GM23338 (cell line): ENCODE results near the gene PDE4B. TPM values are rescaled to one million over a fixed set of nuclear protein-coding genes. Genes with fewer than 3 reads are reported as not detected.
"Not testable (repeated sequence)": the region's sequence is repeated elsewhere in the genome, so short reads cannot be mapped to it uniquely, and the experiment has no call there.

Source experiments
- ATAC-seq: fragments of 200-7000 bp; cut with Tn5 transposase; 3 replicates; pipeline ENCODE4 v1.9.1; 2020
- DNase-seq: peaks from one replicate; pipeline ENCODE4 v3.0.0-alpha.2; 2015; ENCODE audit warnings: low spot score
- H2AFZ ChIP-seq: fragments of 200-600 bp; sonication (generic); 2 replicates; pipeline ENCODE4 v1.8.0; 2016; ENCODE audit warnings: antibody characterized with exemption, mild to moderate bottlenecking, moderate library complexity
- H3F3A ChIP-seq: fragments of 200-600 bp; sonication (generic); replicated peaks from 2 replicates; pipeline ENCODE4 v1.8.0; 2017; ENCODE audit warnings: antibody characterized with exemption, mixed run types, low read depth
- H3K27ac ChIP-seq: fragments of 200-600 bp; sonication (generic); 2 replicates; pipeline ENCODE4 v1.6.1; 2016; ENCODE audit warnings: low read depth
- H3K27me3 ChIP-seq: fragments of 200-600 bp; sonication (generic); 2 replicates; pipeline ENCODE4 v1.8.0; 2016; ENCODE audit warnings: mild to moderate bottlenecking, mixed run types, moderate library complexity; ENCODE audit not compliant: insufficient read depth
- H3K36me3 ChIP-seq: fragments of 200-600 bp; sonication (generic); 2 replicates; pipeline ENCODE4 v1.8.0; 2016; ENCODE audit warnings: mild to moderate bottlenecking; ENCODE audit not compliant: insufficient read depth
- H3K4me1 ChIP-seq: fragments of 200-600 bp; sonication (generic); 2 replicates; pipeline ENCODE4 v1.8.0; 2016; ENCODE audit warnings: mild to moderate bottlenecking, moderate library complexity; ENCODE audit not compliant: insufficient read depth
- H3K4me2 ChIP-seq: fragments of 200-600 bp; sonication (generic); 2 replicates; pipeline ENCODE4 v1.7.1; 2017; ENCODE audit warnings: mixed run types
- H3K4me3 ChIP-seq: fragments of 200-600 bp; sonication (generic); 2 replicates; pipeline ENCODE4 v1.6.1; 2016; ENCODE audit warnings: mixed run types
- H3K79me2 ChIP-seq: fragments of 200-600 bp; sonication (generic); replicated peaks from 2 replicates; pipeline ENCODE4 v1.8.0; 2017; ENCODE audit warnings: mild to moderate bottlenecking; ENCODE audit not compliant: insufficient read depth
- H3K9me2 ChIP-seq: fragments of 200-600 bp; sonication (generic); 2 replicates; pipeline ENCODE4 v1.8.0; 2017; ENCODE audit not compliant: insufficient read depth
- H4K20me1 ChIP-seq: fragments of 200-600 bp; sonication (generic); replicated peaks from 2 replicates; pipeline ENCODE4 v1.8.0; 2017; ENCODE audit warnings: mild to moderate bottlenecking; ENCODE audit not compliant: insufficient read depth
- H3K27ac Mint-ChIP-seq: 2 replicates; pipeline ENCODE4 v1.8.0; 2020; ENCODE audit warnings: inconsistent platforms, mild to moderate bottlenecking, moderate library complexity, mixed read lengths
- H3K27me3 Mint-ChIP-seq: 3 replicates; pipeline ENCODE4 v1.8.0; 2022; ENCODE audit warnings: low read depth, mild to moderate bottlenecking, moderate library complexity, mixed read lengths, inconsistent platforms; ENCODE audit not compliant: insufficient read depth, poor library complexity
- H3K36me3 Mint-ChIP-seq: 3 replicates; pipeline ENCODE4 v1.8.0; 2021; ENCODE audit warnings: low read depth, mild to moderate bottlenecking, inconsistent platforms, moderate library complexity, mixed read lengths
- H3K4me1 Mint-ChIP-seq: 3 replicates; pipeline ENCODE4 v1.8.0; 2020; ENCODE audit warnings: mild to moderate bottlenecking, inconsistent platforms, mixed read lengths
- H3K4me3 Mint-ChIP-seq: 3 replicates; pipeline ENCODE4 v1.8.0; 2021; ENCODE audit warnings: moderate library complexity, mild to moderate bottlenecking, inconsistent platforms, mixed read lengths
- H3K9me3 Mint-ChIP-seq: 3 replicates; pipeline ENCODE4 v1.8.0; 2020; ENCODE audit warnings: moderate library complexity, mild to moderate bottlenecking, inconsistent platforms, mixed read lengths
- CREB1 ChIP-seq: fragments of 250-450 bp; sonication (Bioruptor Pico); IDR thresholded peaks from 2 replicates; pipeline ENCODE4 v1.5.0; 2020; ENCODE audit warnings: low read depth, mild to moderate bottlenecking, moderate library complexity
- EZH2 ChIP-seq: fragments of 200-600 bp; sonication (generic); IDR thresholded peaks from one replicate; pipeline ENCODE4 v1.8.0; 2017; ENCODE audit warnings: antibody characterized with exemption, mild to moderate bottlenecking, low read depth; ENCODE audit not compliant: unreplicated experiment
- NANOG ChIP-seq: IDR thresholded peaks from 2 replicates; pipeline ENCODE4 v1.6.1; 2016; ENCODE audit warnings: antibody characterized with exemption, borderline replicate concordance
- STAT1 ChIP-seq: IDR thresholded peaks from one replicate; pipeline ENCODE4 v1.6.1; 2016; ENCODE audit warnings: antibody characterized with exemption; ENCODE audit not compliant: unreplicated experiment
- ZNF331 ChIP-seq: fragments of 250-450 bp; sonication (Bioruptor Pico); IDR thresholded peaks from 2 replicates; pipeline ENCODE4 v1.5.0; 2020; ENCODE audit warnings: low read depth, mild to moderate bottlenecking, moderate library complexity
- polyA plus RNA-seq: library from polyadenylated mRNA; unstranded; fragments of >200 nt; fragmentation: Nextera tagmentation; extraction: Ambion mirVana; gene quantifications from 2 replicates; pipeline ENCODE4 v1.2.1, GENCODE V29; 2016
- total RNA-seq: library from RNA; depleted of rRNA; stranded (reverse); fragments of >200 nt; shearing (Covaris generic); gene quantifications from 2 replicates; pipeline ENCODE4 v1.2.3, GENCODE V29; 2014
- TF ChIP-seq, protein P1 (sequence below): IDR thresholded peaks from one replicate; pipeline ENCODE4 v1.6.1; 2018; ENCODE audit warnings: antibody characterized with exemption; ENCODE audit not compliant: unreplicated experiment
- TF ChIP-seq, protein P2 (sequence below): fragments of 250-450 bp; sonication (Bioruptor Pico); IDR thresholded peaks from 2 replicates; pipeline ENCODE4 v1.5.0; 2020; ENCODE audit warnings: mild to moderate bottlenecking, moderate library complexity

PDE4B gene
- total and polyA plus RNA-seq, 2 experiments from 2014 or later: 14.0 to 25.6 TPM

DNA sequence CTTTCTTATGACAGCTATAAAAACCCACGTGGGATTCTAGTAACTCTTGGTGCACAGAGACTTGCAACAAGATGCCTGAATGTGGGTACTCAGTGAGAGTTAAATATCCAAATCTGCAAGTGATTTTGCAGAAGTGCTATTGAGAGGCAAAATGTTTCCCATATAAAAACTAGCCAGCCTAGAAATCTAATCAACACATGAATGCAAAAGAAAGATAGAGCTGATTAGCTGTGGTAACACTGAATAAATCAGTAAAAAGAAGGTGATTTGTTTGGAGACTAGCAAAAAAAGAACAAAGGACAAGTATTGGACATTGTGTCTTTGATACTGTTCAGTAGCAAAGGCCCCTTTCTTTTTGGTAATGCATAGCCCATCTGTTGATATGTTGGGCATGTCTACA is 527.5 kb downstream of the PDE4B start:
- no peaks in the 10 kb centered on the region for H3F3A ChIP-seq
- Mint-ChIP-seq H3K9me3 (no peaks in the 10 kb centered on the region; the same call in 2 of the 3 replicates), H3K27me3 (no peaks in the 10 kb centered on the region), H3K27ac (no peak overlapping the region), H3K4me3 (no peak overlapping the region), H3K36me3 (no peaks in the 10 kb centered on the region), H3K4me1 (peaks cover 8% of the 10 kb centered on the region; the same call in 2 of the 3 replicates)
- peaks cover 9% of the 10 kb centered on the region; the same call in 1 of the 2 replicates for H3K9me2 ChIP-seq
- no peaks in the 10 kb centered on the region for H4K20me1 ChIP-seq
- no peaks in the 10 kb centered on the region for H3K27me3 ChIP-seq
- H3K4me3 ChIP-seq: no peak overlapping the region
- peaks cover 14% of the 10 kb centered on the region for H3K4me1 ChIP-seq
- no peak overlapping the region for H3K27ac ChIP-seq
- H3K36me3 ChIP-seq: no peaks in the 10 kb centered on the region
- H3K79me2 ChIP-seq: no peaks in the 10 kb centered on the region
- TF ChIP-seq NANOG (no peak), CREB1 (CRISPR knock-in tag) (no peak), ZNF331 (CRISPR knock-in tag) (no peak), EZH2 (no peak), STAT1 (no peak)
- TF ChIP-seq, protein P1, sequence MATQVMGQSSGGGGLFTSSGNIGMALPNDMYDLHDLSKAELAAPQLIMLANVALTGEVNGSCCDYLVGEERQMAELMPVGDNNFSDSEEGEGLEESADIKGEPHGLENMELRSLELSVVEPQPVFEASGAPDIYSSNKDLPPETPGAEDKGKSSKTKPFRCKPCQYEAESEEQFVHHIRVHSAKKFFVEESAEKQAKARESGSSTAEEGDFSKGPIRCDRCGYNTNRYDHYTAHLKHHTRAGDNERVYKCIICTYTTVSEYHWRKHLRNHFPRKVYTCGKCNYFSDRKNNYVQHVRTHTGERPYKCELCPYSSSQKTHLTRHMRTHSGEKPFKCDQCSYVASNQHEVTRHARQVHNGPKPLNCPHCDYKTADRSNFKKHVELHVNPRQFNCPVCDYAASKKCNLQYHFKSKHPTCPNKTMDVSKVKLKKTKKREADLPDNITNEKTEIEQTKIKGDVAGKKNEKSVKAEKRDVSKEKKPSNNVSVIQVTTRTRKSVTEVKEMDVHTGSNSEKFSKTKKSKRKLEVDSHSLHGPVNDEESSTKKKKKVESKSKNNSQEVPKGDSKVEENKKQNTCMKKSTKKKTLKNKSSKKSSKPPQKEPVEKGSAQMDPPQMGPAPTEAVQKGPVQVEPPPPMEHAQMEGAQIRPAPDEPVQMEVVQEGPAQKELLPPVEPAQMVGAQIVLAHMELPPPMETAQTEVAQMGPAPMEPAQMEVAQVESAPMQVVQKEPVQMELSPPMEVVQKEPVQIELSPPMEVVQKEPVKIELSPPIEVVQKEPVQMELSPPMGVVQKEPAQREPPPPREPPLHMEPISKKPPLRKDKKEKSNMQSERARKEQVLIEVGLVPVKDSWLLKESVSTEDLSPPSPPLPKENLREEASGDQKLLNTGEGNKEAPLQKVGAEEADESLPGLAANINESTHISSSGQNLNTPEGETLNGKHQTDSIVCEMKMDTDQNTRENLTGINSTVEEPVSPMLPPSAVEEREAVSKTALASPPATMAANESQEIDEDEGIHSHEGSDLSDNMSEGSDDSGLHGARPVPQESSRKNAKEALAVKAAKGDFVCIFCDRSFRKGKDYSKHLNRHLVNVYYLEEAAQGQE: no peak
- TF ChIP-seq, protein P2, sequence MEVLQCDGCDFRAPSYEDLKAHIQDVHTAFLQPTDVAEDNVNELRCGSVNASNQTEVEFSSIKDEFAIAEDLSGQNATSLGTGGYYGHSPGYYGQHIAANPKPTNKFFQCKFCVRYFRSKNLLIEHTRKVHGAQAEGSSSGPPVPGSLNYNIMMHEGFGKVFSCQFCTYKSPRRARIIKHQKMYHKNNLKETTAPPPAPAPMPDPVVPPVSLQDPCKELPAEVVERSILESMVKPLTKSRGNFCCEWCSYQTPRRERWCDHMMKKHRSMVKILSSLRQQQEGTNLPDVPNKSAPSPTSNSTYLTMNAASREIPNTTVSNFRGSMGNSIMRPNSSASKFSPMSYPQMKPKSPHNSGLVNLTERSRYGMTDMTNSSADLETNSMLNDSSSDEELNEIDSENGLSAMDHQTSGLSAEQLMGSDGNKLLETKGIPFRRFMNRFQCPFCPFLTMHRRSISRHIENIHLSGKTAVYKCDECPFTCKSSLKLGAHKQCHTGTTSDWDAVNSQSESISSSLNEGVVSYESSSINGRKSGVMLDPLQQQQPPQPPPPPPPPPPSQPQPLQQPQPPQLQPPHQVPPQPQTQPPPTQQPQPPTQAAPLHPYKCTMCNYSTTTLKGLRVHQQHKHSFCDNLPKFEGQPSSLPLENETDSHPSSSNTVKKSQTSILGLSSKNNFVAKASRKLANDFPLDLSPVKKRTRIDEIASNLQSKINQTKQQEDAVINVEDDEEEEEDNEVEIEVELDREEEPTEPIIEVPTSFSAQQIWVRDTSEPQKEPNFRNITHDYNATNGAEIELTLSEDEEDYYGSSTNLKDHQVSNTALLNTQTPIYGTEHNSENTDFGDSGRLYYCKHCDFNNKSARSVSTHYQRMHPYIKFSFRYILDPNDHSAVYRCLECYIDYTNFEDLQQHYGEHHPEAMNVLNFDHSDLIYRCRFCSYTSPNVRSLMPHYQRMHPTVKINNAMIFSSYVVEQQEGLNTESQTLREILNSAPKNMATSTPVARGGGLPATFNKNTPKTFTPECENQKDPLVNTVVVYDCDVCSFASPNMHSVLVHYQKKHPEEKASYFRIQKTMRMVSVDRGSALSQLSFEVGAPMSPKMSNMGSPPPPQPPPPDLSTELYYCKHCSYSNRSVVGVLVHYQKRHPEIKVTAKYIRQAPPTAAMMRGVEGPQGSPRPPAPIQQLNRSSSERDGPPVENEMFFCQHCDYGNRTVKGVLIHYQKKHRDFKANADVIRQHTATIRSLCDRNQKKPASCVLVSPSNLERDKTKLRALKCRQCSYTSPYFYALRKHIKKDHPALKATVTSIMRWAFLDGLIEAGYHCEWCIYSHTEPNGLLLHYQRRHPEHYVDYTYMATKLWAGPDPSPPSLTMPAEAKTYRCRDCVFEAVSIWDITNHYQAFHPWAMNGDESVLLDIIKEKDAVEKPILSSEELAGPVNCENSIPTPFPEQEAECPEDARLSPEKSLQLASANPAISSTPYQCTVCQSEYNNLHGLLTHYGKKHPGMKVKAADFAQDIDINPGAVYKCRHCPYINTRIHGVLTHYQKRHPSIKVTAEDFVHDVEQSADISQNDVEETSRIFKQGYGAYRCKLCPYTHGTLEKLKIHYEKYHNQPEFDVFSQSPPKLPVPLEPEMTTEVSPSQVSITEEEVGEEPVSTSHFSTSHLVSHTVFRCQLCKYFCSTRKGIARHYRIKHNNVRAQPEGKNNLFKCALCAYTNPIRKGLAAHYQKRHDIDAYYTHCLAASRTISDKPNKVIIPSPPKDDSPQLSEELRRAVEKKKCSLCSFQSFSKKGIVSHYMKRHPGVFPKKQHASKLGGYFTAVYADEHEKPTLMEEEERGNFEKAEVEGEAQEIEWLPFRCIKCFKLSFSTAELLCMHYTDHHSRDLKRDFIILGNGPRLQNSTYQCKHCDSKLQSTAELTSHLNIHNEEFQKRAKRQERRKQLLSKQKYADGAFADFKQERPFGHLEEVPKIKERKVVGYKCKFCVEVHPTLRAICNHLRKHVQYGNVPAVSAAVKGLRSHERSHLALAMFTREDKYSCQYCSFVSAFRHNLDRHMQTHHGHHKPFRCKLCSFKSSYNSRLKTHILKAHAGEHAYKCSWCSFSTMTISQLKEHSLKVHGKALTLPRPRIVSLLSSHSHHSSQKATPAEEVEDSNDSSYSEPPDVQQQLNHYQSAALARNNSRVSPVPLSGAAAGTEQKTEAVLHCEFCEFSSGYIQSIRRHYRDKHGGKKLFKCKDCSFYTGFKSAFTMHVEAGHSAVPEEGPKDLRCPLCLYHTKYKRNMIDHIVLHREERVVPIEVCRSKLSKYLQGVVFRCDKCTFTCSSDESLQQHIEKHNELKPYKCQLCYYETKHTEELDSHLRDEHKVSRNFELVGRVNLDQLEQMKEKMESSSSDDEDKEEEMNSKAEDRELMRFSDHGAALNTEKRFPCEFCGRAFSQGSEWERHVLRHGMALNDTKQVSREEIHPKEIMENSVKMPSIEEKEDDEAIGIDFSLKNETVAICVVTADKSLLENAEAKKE: no peak
- ATAC-seq (no peak), DNase-seq (no peak)
- no peak overlapping the region; the same call in 1 of the 2 replicates for H3K4me2 ChIP-seq
- H2AFZ ChIP-seq: peak overlapping the region; percentile 33; the same call in 1 of the 2 replicates

DNA sequence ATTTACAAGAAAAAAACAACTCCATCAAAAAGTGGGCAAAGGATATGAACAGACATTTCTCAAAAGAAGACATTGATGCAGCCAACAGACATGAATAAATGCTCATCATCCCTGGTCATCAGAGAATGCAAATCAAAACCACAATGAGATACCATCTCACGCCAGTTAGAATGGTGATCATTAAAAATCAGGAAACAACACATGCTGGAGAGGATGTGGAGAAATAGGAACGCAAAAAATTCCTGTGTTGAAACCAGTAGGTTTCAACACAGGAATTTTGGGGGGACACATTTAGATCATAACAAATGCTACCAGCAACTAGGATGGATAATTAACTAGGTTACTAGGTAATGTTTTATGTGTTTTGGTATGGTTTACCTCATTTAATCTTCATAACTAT is 529.8 kb downstream of the PDE4B start:
- H3K4me3 Mint-ChIP-seq, H3K9me2 ChIP-seq, H3K79me2 ChIP-seq, H3K27me3 ChIP-seq, H2AFZ ChIP-seq, H3K4me2 ChIP-seq, H3K4me1 Mint-ChIP-seq, H3K27ac Mint-ChIP-seq, ATAC-seq, H3K9me3 Mint-ChIP-seq, DNase-seq, H3K4me3 ChIP-seq, H3K27ac ChIP-seq, H3K36me3 Mint-ChIP-seq, H3K27me3 Mint-ChIP-seq, H4K20me1 ChIP-seq, H3K36me3 ChIP-seq, H3F3A ChIP-seq: not testable (repeated sequence)
- peaks cover 14% of the 10 kb centered on the region for H3K4me1 ChIP-seq
